GM12878 (cell line): ENCODE results near the gene SH2D6. TPM values are rescaled to one million over a fixed set of nuclear protein-coding genes. Genes with fewer than 3 reads are reported as not detected.

Experiments
- ATAC-seq: fragments of 200-7000 bp; cut with Tn5 transposase; 3 replicates; pipeline ENCODE4 v1.9.1; 2020; ENCODE audit warnings: mild to moderate bottlenecking, moderate library complexity
- BruUV-seq: library from RNA; stranded (reverse); fragments of 400-500 nt; replicated peaks from 2 replicates; lab custom pipeline; 2021; lab: Mats Ljungman, UMichigan
- CTCF ChIA-PET: fragments of 300-600 bp; sonication (Branson Sonifier 250); formaldehyde crosslinking; extraction: SDS; loops from one replicate; lab custom pipeline; 2021; ENCODE audit warnings: inconsistent platforms; lab: Yijun Ruan, JAX
- POLR2A ChIA-PET: fragments of 350-600 bp; formaldehyde crosslinking; extraction: SDS; loops from one replicate; lab custom pipeline; 2021; ENCODE audit warnings: inconsistent platforms; lab: Charles Lee
- RAD21 ChIA-PET: fragments of 300-600 bp; sonication (Branson Sonifier 250); formaldehyde crosslinking; loops from one replicate; lab custom pipeline; 2023; ENCODE audit warnings: antibody characterized with exemption; ENCODE audit not compliant: unreplicated experiment; lab: Charles Lee
- SMC1A ChIA-PET: fragments of 300-600 bp; sonication (Branson Sonifier 250); formaldehyde crosslinking; loops from one replicate; lab custom pipeline; 2023; ENCODE audit not compliant: unreplicated experiment, uncharacterized antibody; lab: Charles Lee
- DNase-seq: peaks from one replicate; pipeline ENCODE4 v3.0.0-alpha.2; 2011; ENCODE audit warnings: low read depth, low spot score
- FAIRE-seq: peaks from 3 replicates; lab custom pipeline; 2011; peaks lifted over from hg19 to GRCh38; lab: Jason Lieb, UNC
- H2AFZ ChIP-seq: 2 replicates; pipeline ENCODE4 v1.6.0; 2011; ENCODE audit warnings: low read depth, low read length, control low read depth; ENCODE audit not compliant: control insufficient read depth
- H3K27ac ChIP-seq: 2 replicates; pipeline ENCODE4 v1.5.1; 2011; ENCODE audit warnings: control low read depth; ENCODE audit not compliant: control insufficient read depth, insufficient read depth
- H3K27me3 ChIP-seq, 2 experiments: replicated peaks in 1 of 2; 2 replicates each; pipeline versions ENCODE4 v1.6.0 to v1.6.1; 2011; ENCODE audit warnings: low read length in 1 of 2; ENCODE audit not compliant: control insufficient read depth in 2 of 2, insufficient read depth in 2 of 2
- H3K36me3 ChIP-seq, 2 experiments: 2 replicates each; pipeline ENCODE4 v1.5.1; 2011; ENCODE audit warnings: low read length in 1 of 2; ENCODE audit not compliant: control insufficient read depth in 2 of 2, insufficient read depth in 2 of 2
- H3K4me1 ChIP-seq: 2 replicates; pipeline ENCODE4 v1.6.1; 2011; ENCODE audit warnings: mild to moderate bottlenecking, low read length, moderate library complexity, mixed read lengths; ENCODE audit not compliant: control insufficient read depth, insufficient read depth
- H3K4me2 ChIP-seq: 2 replicates; pipeline ENCODE4 v1.6.0; 2011; ENCODE audit warnings: control low read depth; ENCODE audit not compliant: control insufficient read depth, insufficient read depth
- H3K4me3 ChIP-seq: fragments of 200-600 bp; sonication (generic); 2 replicates; pipeline ENCODE4 v1.5.1; 2016
- H3K79me2 ChIP-seq: 2 replicates; pipeline ENCODE4 v1.6.0; 2011; ENCODE audit warnings: low read length; ENCODE audit not compliant: control insufficient read depth, insufficient read depth
- H3K9ac ChIP-seq: 2 replicates; pipeline ENCODE4 v1.8.0; 2011; ENCODE audit warnings: low read length, control low read depth, mixed read lengths; ENCODE audit not compliant: control insufficient read depth, insufficient read depth
- H3K9me3 ChIP-seq: replicated peaks from 3 replicates; pipeline ENCODE4 v1.5.1; 2011; ENCODE audit warnings: mild to moderate bottlenecking, low read length; ENCODE audit not compliant: control insufficient read depth, insufficient read depth
- H4K20me1 ChIP-seq: 2 replicates; pipeline ENCODE4 v1.6.0; 2011; ENCODE audit not compliant: control insufficient read depth, insufficient read depth
- HDAC6 ChIP-seq: fragments of 200-600 bp; sonication (generic); IDR thresholded peaks from one replicate; pipeline ENCODE4 v1.8.0; 2017; ENCODE audit warnings: antibody characterized with exemption; ENCODE audit not compliant: unreplicated experiment
- POLR2AphosphoS5 ChIP-seq: IDR thresholded peaks from 2 replicates; pipeline ENCODE4 v1.6.1; 2011; ENCODE audit warnings: mild to moderate bottlenecking, low read length, inconsistent platforms
- WGBS: methylation state at CpG from one replicate; pipeline ENCODE4 v1.1.6; 2016; ENCODE audit warnings: low lambda C conversion rate; ENCODE audit not compliant: insufficient replicate concordance, insufficient coverage; ENCODE audit errors: missing lambda C conversion rate; 5-methylcytosine and 5-hydroxymethylcytosine counted together
- in situ Hi-C: fragments of 300-500 bp; cut with MboI; formaldehyde crosslinking; loops from 9 replicates; pipeline ENCODE4 v1.14.3; 2018; ENCODE audit warnings: mixed read lengths
- intact Hi-C: fragments of 100-400 bp; cut with micrococcal nuclease; formaldehyde crosslinking; loops from one replicate; pipeline ENCODE4 v1.14.2; 2022; ENCODE audit not compliant: unreplicated experiment
- polyA plus RNA-seq, 11 experiments: library from polyadenylated mRNA; depleted of rRNA in 4 of 11; unstranded in 6 of 11; stranded (reverse) in 5 of 11; fragments of >200 nt; fragmentation: Nextera tagmentation in 4 of 11; fragmentation: Illumina TruSeq in 1 of 11; extraction: Ambion mirVana in 4 of 11; extraction: Trizol in 1 of 11; gene quantifications; 1 replicate in 1 of 11; 2 replicates in 10 of 11; pipeline versions ENCODE4 v1.2.1 to v1.2.3, GENCODE V29; 2011 to 2016; ENCODE audit warnings: inconsistent platforms in 2 of 11, missing spikeins in 2 of 11, low read depth in 1 of 11
- total RNA-seq, 4 experiments: library from RNA; depleted of rRNA in 3 of 4; stranded (reverse); fragments of >200 nt in 3 of 4; fragmentation: Illumina TruSeq in 1 of 4; extraction: Trizol in 1 of 4; gene quantifications; 2 replicates each; pipeline versions ENCODE4 v1.2.1 to v1.2.3, GENCODE V29; 2013 to 2021
- TF ChIP-seq, protein P1 (sequence below): IDR thresholded peaks from 2 replicates; pipeline ENCODE4 v1.6.1; 2012; ENCODE audit warnings: low read depth, low read length, improper control_type of control experiment
- TF ChIP-seq, protein P2 (sequence below): fragments of 450-650 bp; formaldehyde crosslinking; IDR thresholded peaks from 2 replicates; pipeline ENCODE4 v1.4.0; 2022; ENCODE audit warnings: mild to moderate bottlenecking, moderate library complexity
- TF ChIP-seq, protein P3 (sequence below): IDR thresholded peaks from 2 replicates; pipeline ENCODE4 v1.6.1; 2012; ENCODE audit warnings: low read depth, low read length, improper control_type of control experiment
- TF ChIP-seq, protein P4 (sequence below): fragments of 450-650 bp; IDR thresholded peaks from 2 replicates; pipeline ENCODE4 v1.6.1; 2017; ENCODE audit warnings: mild to moderate bottlenecking, low read depth, inconsistent platforms; ENCODE audit not compliant: poor library complexity, severe bottlenecking

The SH2D6 gene
- total and polyA plus RNA-seq, 10 of the 15 experiments (the other 5 are each of a cell fraction or from before 2014, with no cell fraction given): 0.23 to 0.59 (median 0.34) TPM; not detected in 6

DNA sequence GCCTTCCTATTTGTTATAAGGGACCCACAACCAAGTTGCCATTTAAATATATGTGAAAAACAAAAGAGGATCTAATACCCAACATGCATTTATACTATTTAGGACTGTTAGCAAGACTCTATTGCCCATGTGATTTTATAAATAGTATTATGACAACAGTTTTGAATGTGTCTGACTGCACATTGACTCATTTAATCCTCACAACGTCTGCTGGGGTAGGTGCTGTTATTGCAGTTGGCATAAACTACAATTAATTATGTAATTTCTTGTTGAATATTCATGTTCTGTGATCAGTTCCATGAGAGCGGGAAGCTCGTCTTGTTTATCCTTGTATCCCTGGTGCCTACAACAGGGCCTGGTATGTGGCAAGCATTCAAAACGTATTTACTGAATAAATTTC lies 53.7 kb downstream of the SH2D6 start:
- H2AFZ ChIP-seq: no peak overlapping the region
- ChIA-PET RAD21 (interaction anchor here (0.7 to 1.0 kb wide), 2 partner anchors 40 to 42 kb away, joined by 3 read pairs; no protein-coding TSS in a partner anchor), POLR2A (interaction anchor here (0.6 to 1.2 kb wide), 3 partner anchors 43 to 66 kb away, joined by 3 to 5 read pairs (median 4); partner anchors contain the start of gene MAT2A), CTCF (interaction anchor here (1.2 kb wide), 1 partner anchor 8 kb away, joined by 5 read pairs; no protein-coding TSS in a partner anchor), SMC1A (interaction anchor here (0.9 to 1.2 kb wide), 3 partner anchors 31 to 80 kb away, joined by 3 to 4 read pairs (median 3); no protein-coding TSS in a partner anchor)
- H3K9me3 ChIP-seq: no peaks in the 10 kb centered on the region
- 0 out of 4 replicates have a peak, but pooled peaks cover 0 to 2% of the 10 kb centered on the region in 2 experiments for H3K27me3 ChIP-seq
- WGBS: 36% methylated on average over 4 of the region's 4 CpGs
- DNase-seq (no peak), FAIRE-seq (no peak), ATAC-seq (no peak)
- H3K27ac ChIP-seq: no peak overlapping the region
- H3K79me2 ChIP-seq: no peaks in the 10 kb centered on the region
- intact Hi-C loops: no loop called here
- no peak overlapping the region for H3K9ac ChIP-seq
- no peaks in the 10 kb centered on the region for H3K4me1 ChIP-seq
- BruUV-seq: no TSS peak
- in situ Hi-C loops: no loop called here
- H4K20me1 ChIP-seq: no peaks in the 10 kb centered on the region
- H3K4me3 ChIP-seq: no peak overlapping the region
- TF ChIP-seq HDAC6: no peak
- no peaks in the 10 kb centered on the region for H3K36me3 ChIP-seq
- no peak overlapping the region for H3K4me2 ChIP-seq

DNA sequence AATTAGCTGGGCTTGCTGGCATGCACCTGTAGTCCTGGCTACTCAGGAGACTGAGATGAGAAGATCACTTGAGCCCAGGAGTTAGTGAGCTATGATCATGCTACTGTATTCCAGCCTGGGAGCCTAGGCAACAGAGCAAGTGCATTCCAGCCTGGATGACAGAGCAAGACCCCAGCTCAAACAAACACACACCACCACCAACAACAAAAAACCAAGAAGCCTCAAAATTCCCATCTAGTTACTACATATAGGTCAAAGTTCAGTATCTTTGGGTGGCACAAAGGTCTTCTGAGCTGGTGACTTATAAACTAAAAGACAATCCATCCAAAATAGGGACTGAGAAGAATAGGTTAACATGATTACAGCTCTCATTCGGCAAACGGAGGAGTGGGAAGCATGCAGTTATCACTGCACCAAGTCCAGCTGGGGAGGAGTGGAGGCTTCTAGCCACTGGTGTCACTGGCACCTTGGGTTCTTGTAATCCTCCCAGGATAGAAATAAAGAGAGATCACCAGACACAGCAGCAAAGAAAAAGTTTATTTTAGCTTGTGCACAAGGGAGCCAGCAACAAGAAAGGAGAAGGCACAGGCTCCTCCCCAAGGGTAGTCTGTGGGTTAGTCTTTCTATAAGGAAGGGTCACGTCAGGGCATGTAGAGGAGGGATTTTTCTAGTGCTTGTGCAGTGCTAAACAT lies 57.4 kb downstream of the SH2D6 start:
- Histone ChIP-seq H3K79me2 (no peaks in the 10 kb centered on the region), H3K4me3 (no peak overlapping the region), H3K4me1 (no peaks in the 10 kb centered on the region), H3K27me3 (0 out of 4 replicates have a peak, but pooled peaks cover 0 to 2% of the 10 kb centered on the region in 2 experiments), H3K36me3 (no peaks in the 10 kb centered on the region), H4K20me1 (no peaks in the 10 kb centered on the region), H3K27ac (no peak overlapping the region), H3K4me2 (no peak overlapping the region), H2AFZ (no peak overlapping the region), H3K9ac (no peak overlapping the region), H3K9me3 (no peaks in the 10 kb centered on the region)
- DNase-seq (no peak), ATAC-seq (peak; percentile 50; the same call in 2 of the 3 replicates), FAIRE-seq (no peak)
- BruUV-seq: no TSS peak
- ChIA-PET RAD21 (no interaction called here), SMC1A (interaction anchor here (0.7 to 1.6 kb wide), 3 partner anchors 9 to 19 kb away, joined by 4 to 5 read pairs (median 4); no protein-coding TSS in a partner anchor), CTCF (interaction anchor here (0.7 to 1.0 kb wide), 3 partner anchors 15 to 85 kb away, joined by 3 read pairs; no protein-coding TSS in a partner anchor), POLR2A (no interaction called here)
- intact Hi-C loops (no loop called here), in situ Hi-C loops (no loop called here)
- WGBS: 50% methylated on average over 3 of the region's 3 CpGs
- TF ChIP-seq, protein P1, sequence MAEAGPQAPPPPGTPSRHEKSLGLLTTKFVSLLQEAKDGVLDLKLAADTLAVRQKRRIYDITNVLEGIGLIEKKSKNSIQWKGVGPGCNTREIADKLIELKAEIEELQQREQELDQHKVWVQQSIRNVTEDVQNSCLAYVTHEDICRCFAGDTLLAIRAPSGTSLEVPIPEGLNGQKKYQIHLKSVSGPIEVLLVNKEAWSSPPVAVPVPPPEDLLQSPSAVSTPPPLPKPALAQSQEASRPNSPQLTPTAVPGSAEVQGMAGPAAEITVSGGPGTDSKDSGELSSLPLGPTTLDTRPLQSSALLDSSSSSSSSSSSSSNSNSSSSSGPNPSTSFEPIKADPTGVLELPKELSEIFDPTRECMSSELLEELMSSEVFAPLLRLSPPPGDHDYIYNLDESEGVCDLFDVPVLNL: no peak
- no peak for TF ChIP-seq HDAC6
- no peak for TF ChIP-seq POLR2AphosphoS5
- TF ChIP-seq, protein P2, sequence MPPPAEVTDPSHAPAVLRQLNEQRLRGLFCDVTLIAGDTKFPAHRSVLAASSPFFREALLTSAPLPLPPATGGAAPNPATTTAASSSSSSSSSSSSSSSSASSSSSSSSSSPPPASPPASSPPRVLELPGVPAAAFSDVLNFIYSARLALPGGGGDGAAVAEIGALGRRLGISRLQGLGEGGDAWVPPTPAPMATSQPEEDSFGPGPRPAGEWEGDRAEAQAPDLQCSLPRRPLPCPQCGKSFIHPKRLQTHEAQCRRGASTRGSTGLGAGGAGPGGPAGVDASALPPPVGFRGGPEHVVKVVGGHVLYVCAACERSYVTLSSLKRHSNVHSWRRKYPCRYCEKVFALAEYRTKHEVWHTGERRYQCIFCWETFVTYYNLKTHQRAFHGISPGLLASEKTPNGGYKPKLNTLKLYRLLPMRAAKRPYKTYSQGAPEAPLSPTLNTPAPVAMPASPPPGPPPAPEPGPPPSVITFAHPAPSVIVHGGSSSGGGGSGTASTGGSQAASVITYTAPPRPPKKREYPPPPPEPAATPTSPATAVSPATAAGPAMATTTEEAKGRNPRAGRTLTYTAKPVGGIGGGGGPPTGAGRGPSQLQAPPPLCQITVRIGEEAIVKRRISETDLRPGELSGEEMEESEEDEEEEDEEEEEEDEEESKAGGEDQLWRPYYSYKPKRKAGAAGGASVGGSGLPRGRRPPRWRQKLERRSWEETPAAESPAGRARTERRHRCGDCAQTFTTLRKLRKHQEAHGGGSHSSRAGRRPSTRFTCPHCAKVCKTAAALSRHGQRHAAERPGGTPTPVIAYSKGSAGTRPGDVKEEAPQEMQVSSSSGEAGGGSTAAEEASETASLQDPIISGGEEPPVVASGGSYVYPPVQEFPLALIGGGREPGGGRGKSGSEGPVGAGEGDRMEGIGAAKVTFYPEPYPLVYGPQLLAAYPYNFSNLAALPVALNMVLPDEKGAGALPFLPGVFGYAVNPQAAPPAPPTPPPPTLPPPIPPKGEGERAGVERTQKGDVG (CRISPR knock-in tag): no peak
- TF ChIP-seq, protein P3, sequence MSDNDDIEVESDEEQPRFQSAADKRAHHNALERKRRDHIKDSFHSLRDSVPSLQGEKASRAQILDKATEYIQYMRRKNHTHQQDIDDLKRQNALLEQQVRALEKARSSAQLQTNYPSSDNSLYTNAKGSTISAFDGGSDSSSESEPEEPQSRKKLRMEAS: no peak
- TF ChIP-seq, protein P4, sequence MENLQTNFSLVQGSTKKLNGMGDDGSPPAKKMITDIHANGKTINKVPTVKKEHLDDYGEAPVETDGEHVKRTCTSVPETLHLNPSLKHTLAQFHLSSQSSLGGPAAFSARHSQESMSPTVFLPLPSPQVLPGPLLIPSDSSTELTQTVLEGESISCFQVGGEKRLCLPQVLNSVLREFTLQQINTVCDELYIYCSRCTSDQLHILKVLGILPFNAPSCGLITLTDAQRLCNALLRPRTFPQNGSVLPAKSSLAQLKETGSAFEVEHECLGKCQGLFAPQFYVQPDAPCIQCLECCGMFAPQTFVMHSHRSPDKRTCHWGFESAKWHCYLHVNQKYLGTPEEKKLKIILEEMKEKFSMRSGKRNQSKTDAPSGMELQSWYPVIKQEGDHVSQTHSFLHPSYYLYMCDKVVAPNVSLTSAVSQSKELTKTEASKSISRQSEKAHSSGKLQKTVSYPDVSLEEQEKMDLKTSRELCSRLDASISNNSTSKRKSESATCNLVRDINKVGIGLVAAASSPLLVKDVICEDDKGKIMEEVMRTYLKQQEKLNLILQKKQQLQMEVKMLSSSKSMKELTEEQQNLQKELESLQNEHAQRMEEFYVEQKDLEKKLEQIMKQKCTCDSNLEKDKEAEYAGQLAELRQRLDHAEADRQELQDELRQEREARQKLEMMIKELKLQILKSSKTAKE: no peak
